CD4-positive, alpha-beta T cell treated with Interleukin-4 for 4 hours (primary cell): ENCODE results near the gene PEX6.
"Not testable (repeated sequence)": the region's sequence is repeated elsewhere in the genome, so short reads cannot be mapped to it uniquely, and the experiment has no call there.

Source experiments
- DNase-seq: peaks from one replicate; pipeline ENCODE4 v3.0.0-alpha.2; 2020

The PEX6 gene

DNA sequence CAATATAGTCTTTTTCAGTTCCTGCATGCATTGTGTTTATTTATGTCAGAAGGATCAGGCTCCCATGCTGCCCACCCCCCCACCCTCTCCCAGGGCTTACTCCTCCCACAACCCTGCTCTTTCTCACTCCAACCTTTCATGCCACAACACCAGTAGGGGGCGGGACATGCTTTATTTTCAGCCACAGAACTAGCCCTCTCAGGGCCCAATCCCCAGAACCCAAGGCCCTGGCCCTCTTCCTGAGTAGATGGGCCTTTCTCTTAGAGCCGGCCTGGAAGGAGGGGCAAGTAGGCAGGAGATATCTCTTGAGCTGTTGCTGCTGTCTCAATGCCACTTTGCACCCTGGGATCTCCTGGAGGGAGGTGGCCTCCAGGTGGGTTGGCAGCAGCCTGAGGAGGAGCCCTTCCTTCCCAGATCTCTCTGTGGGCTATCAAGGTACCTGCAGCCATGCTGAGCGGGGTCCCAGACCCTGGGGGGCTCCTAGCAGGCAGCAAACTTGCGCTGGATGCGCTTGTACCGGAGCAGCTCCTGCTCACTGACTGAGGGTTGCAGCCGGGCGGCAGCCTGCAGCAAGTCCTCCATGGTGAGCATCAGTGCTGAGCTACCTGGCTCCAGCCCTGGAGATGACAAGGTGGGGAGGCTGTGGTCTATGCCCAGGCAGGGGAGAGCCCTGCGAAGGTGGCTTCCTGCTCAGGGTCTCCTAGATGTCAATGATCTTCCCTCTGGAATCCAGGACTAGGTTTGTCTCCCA, 15.0 kb downstream of the PEX6 start:
- DNase-seq = peak; percentile 31

- DNase-seq = no peak
Measured at GRCh38 chr6:42963179-42963854, 15.7 kb downstream of the PEX6 start.

- no peak for DNase-seq
Measured at GRCh38 chr6:42962502-42963178, 16.3 kb downstream of the PEX6 start.

DNA sequence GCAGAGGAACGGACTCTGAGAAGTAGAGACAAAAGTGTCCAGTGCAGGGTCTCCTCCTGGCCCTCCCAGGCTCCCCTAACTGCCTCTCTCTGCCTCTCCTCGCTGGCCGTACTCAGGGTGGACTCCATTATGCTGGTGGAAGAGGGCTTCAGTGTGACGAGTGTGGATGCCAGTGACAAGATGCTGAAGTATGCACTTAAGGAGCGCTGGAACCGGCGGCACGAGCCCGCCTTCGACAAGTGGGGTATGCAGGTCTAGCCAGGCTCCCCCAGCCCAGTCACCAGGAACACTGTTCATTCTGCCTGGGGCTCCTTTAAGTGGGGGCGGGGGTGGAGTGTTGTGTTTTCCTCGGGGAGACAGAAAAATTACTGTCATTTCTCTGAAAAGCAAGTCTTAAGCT, 16.9 kb downstream of the PEX6 start:
- no peak for DNase-seq

DNA sequence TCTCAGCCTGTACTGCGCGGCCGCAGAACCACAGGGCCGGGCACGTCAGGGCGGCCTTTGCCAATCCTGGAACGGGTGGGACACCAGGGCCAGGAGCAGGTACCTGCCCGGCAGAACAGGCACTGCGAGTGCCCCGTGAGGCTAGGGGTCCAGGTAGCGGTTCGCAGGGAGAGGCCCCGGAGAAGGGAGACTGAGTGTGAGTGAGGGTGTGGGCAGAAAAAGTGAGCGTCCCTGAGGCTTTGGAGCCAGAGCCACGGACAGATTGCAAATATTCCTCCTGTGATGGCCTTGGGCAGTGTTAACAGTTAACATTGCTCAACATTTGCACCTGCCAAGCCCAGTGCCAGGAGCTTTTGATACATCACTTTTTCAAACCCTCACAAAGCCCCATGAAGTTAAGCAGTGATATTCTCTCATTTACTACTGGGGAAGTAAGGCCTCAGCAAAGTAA, 17.9 kb downstream of the PEX6 start:
- no peak for DNase-seq

DNA sequence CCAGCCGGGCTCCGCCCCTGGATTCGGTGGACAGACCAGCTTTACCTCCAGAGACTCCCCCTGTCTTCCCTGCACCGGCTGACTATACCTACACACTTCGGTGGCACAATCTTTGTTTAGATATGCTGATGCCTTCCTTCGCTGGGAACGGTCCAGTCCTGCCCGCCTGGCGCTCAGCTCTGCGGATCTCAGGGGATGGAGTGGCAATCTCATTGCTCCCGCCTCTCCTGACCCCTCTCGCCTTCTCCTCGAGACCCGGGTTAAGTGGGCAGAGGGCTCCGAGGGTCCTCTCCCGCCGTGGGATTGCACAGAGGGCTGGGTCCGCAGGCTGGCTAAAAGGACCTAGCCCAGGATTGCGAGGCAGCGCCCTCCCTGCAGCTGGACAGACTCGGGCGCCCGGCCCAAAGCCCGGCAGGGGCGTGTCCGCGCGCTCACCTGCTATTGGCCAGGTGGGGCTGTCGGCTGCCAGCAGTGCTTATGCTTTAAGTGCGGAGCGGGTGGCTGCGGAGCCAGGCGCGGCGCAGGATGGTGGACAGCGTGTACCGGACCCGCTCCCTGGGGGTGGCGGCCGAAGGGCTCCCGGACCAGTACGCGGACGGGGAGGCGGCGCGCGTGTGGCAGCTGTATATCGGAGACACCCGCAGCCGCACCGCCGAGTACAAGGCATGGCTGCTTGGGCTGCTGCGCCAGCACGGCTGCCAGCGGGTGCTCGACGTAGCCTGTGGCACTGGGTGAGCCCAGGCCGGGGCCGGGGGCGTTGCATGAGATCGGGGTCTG, 18.6 kb downstream of the PEX6 start, which contains the start of gene GNMT:
Gene GNMT, plus strand, starts transcription at position 512 of the 777 bp plus-strand sequence. Its CDS starts 14 bp downstream, at position 526.
- no peak for DNase-seq

DNA sequence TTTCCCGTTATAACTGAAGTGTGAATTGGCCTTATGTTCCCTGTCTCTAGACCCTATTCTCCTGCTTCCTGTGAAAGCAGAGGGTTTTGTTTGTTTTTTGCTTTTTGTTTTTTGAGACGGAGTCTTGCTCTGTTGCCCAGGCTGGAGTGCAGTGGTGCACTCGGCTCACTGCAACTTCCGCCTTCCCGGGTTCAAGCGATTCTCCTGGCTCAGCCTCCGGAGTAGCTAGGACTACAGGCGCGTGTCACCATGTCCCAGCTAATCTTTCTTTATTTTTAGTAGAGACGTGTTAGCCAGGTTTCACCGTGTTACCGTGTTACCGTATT, 19.1 kb downstream of the PEX6 start:
- no peak for DNase-seq

- no peak for DNase-seq
Measured at GRCh38 chr6:42958125-42958524, 20.9 kb downstream of the PEX6 start.

DNA sequence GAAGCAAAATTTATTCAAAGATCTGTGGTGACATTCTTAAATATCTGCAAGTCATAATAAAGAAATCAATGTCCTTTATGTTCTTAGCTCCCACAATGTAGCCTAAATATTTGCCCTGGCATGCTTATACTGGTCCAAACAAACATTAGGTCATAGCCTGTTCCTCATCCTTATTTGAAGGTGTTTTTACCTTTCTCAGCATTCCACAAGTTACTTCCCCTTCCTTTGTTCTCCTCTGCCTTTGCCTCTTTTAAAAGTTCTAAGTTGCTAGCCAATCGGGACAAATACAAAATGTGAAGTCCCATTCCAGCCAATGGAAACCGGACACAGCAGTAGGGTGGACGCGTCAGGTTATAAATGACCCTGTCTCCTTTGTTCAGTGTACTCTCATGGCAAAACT, 24.6 kb downstream of the PEX6 start:
- DNase-seq = not testable (repeated sequence)

DNA sequence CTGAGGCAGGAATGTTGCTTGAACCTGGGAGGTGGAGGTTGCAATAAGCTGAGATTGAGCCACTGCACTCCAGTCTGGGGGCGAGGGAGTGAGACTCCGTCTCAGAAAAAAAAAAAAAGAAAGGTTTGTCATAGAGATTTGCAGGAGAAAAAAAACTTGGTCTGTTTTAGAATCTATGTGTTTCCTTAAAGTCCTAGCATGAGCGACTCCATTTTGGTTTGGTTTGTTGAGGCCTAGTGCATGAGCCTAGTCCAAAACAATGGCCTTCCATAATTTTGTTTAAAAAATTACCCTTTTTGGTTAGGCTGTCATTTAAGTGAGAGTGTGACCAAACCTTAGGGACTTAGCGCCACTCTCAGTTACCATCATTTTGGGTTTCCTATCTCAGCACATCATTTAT, 26.6 kb downstream of the PEX6 start:
- no peak for DNase-seq

DNA sequence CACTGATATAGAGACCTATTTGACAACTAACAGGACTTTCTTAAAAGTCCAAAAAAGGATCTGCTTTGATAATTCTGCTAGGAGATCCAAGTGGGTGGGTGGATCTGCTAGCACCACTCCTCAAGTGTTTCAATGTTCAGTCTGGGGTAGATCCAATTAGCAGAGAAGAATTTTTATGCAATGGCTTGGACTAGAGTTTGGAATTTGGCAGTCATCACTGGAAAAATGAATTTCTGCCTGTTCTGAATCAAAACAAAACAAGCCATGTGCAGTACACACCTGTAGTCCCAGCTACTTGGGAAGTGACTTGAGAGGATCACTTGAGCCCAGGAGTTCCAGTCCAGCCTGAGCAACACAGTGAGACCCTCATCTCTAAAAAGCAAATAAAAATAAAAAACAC, 31.0 kb downstream of the PEX6 start:
- DNase-seq = no peak

DNA sequence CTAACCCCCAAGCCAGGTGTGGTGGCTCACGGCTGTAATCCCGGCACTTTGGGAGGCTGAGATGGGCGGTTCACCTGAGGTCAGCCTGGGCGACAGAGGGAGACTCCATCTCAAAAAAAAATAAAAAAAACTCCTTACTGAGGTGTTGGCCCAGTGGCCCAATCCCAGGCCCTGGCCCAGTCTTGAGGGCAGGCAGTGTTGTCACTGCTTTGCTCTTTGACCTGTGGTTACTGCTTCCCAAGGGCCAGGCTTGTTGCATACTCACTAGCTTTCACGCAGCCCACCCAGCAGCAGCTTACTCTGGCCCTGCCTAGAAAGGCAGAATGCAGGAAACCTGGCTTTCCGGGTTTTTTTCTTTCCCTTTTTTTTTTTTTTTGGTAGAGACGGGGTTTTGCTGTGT, 36.5 kb downstream of the PEX6 start:
- no peak for DNase-seq

DNA sequence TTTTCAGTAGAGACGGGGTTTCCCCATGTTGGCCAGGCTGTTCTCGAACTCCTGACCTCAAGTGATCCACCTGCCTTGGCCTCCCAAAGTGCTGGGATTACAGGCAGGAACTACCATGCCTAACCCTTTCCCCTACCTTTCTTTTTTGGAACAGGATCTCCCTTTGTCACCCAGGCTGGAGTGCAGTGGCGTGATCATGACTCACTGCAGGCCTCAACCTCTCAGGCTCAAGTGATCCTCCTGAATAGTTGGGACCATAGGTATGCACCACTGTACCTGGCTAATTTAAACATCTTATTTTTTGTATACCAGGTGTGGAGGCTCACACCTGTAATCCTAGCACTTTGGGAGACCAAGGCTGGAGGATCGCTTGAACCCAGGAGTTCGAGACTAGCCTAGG, 37.6 kb downstream of the PEX6 start:
- DNase-seq = not testable (repeated sequence)

- DNase-seq = no peak
Measured at GRCh38 chr6:42940493-42941045, 38.4 kb downstream of the PEX6 start.

DNA sequence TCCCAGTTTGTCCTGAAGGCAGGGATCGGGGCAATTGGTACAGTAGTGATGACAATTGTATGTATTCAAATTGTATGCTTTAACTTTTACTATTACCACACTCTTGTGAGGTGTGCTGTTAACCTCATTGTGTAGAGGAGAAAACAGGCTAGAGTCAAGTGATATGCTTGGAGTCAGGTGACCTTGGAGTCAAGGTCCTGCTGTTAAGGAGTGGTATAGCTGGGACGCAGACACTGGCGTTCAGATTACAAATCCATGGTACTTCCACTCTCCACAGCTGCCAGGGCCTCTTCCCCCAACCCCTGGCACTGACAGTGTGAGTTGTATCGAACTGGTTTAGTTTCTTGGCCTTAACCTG, 39.2 kb downstream of the PEX6 start:
- no peak for DNase-seq

DNA sequence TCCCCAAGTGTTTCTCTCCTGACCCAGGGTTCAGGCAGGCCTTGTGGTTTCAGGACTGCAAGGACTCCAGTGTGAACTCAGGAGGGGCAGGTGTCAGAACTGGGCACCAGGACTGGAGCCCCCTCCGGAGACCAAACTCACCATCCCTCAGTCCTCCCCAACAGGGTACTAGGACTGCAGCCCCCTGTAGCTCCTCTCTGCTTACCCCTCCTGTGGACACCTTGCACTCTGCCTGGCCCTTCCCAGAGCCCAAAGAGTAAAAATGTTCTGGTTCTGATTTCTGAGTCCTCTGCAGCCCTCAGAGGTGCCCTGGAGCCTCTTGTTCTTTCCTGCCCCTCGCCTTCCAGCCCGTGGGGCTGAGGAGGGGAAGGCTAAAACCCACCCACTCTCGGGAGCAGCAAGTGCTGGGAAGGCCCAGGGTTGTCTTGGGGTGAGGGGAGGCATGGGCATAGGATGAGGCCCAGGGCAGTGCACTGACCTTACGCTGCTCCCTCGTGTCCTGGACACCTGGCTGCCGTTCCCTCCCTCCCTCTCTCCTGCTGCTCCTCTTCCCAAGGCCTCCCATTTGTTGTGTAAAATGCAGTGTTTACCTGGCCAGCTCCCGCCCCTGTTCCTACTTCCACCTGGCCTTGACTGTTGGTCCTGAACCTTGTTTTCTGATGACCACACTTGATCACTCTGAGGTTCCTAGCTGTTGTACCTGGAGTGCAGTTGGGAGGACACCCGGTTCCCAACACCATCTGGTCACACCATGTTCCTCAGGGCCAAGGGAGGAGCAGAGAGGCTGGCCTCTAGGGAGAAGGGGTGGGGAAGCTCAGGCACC, 39.8 kb downstream of the PEX6 start:
- DNase-seq = no peak

- no peak for DNase-seq
Measured at GRCh38 chr6:42938428-42938796, 40.6 kb downstream of the PEX6 start.

GRCh38 chr6:42937548-42938427, 41.2 kb downstream of the PEX6 start:
- no peak for DNase-seq

- DNase-seq = no peak
Measured at GRCh38 chr6:42936398-42936797, 42.6 kb downstream of the PEX6 start.

GRCh38 chr6:42935322-42935721, 43.7 kb downstream of the PEX6 start:
- DNase-seq = no peak

DNA sequence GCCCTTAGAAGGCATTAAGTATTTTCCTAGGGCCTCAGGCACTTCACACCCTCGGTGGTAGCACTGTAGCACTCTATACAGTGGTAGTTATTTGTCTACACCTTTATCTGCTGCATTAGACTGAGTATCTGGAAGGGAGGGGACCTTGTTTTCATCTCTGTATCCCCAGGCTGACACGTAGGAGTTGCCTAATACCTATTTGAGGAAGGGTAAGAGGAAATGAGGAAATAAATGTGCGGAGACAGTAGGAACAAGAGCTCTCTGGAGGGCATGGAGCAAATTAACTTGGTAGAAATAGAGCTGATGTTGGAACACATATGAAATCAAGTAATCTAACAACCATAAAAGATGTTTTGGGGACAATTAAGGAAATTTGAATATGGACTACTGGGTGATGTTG, 45.8 kb downstream of the PEX6 start:
- DNase-seq = peak; percentile 4
